WTC11 (cell line): ENCODE measurements around the gene NXN. TPM values are rescaled to one million over a fixed set of nuclear protein-coding genes. Genes with fewer than 3 reads are reported as not detected.
"Not testable (repeated sequence)": the region's sequence is repeated elsewhere in the genome, so short reads cannot be mapped to it uniquely, and the experiment has no call there.

Source experiments
- ATAC-seq: fragments of 200-7000 bp; cut with Tn5 transposase; 2 replicates; pipeline ENCODE4 v1.10.0; 2021; ENCODE audit warnings: mild to moderate bottlenecking, moderate library complexity
- CTCF ChIA-PET: fragments of 300-600 bp; sonication (Branson Sonifier 250); formaldehyde crosslinking; loops from one replicate; lab custom pipeline; 2021; ENCODE audit warnings: antibody characterized with exemption; lab: Charles Lee
- POLR2A ChIA-PET: fragments of 350-600 bp; sonication (Branson Sonifier 250); formaldehyde crosslinking; loops from one replicate; lab custom pipeline; 2021; ENCODE audit warnings: antibody characterized with exemption; lab: Charles Lee
- DNase-seq: peaks from one replicate; pipeline ENCODE4 v3.0.0; 2021; ENCODE audit warnings: low spot score
- H3K27ac Mint-ChIP-seq: 2 replicates; pipeline ENCODE4 v1.8.0; 2021; ENCODE audit warnings: mixed read lengths
- H3K27me3 Mint-ChIP-seq: 2 replicates; pipeline ENCODE4 v1.8.0; 2021; ENCODE audit warnings: low read depth, mild to moderate bottlenecking, moderate library complexity, mixed read lengths
- H3K36me3 Mint-ChIP-seq: 2 replicates; pipeline ENCODE4 v1.8.0; 2021; ENCODE audit warnings: mixed read lengths
- H3K4me1 Mint-ChIP-seq: 2 replicates; pipeline ENCODE4 v1.8.0; 2022; ENCODE audit warnings: mixed read lengths
- H3K4me3 Mint-ChIP-seq: 2 replicates; pipeline ENCODE4 v1.8.0; 2021; ENCODE audit warnings: mild to moderate bottlenecking, moderate library complexity, mixed read lengths
- H3K9me3 Mint-ChIP-seq: 2 replicates; pipeline ENCODE4 v1.8.0; 2021; ENCODE audit warnings: mixed read lengths
- AR ChIP-seq: fragments of 250-450 bp; sonication (Bioruptor Pico); IDR thresholded peaks from 2 replicates; pipeline ENCODE4 v1.9.0; 2021; ENCODE audit warnings: mild to moderate bottlenecking
- CTCF ChIP-seq: fragments of 200-600 bp; IDR thresholded peaks from 2 replicates; pipeline ENCODE4 v1.8.0; 2022; ENCODE audit warnings: antibody characterized with exemption
- FOXJ3 ChIP-seq: sonication (generic); formaldehyde crosslinking; IDR thresholded peaks from 2 replicates; pipeline ENCODE4 v1.9.0; 2021; ENCODE audit warnings: missing genetic modification reagents, mild to moderate bottlenecking, borderline replicate concordance
- HMGA2 ChIP-seq: fragments of 250-450 bp; sonication (Bioruptor Pico); IDR thresholded peaks from 2 replicates; pipeline ENCODE4 v1.4.0; 2021; ENCODE audit warnings: mild to moderate bottlenecking, moderate library complexity
- JAZF1 ChIP-seq: fragments of 250-450 bp; sonication (Bioruptor Pico); IDR thresholded peaks from 2 replicates; pipeline ENCODE4 v1.9.0; 2021; ENCODE audit warnings: moderate library complexity, mild to moderate bottlenecking, inconsistent platforms
- NFYB ChIP-seq: sonication (generic); formaldehyde crosslinking; conservative IDR thresholded peaks from 2 replicates; pipeline ENCODE4 v1.8.0; 2022; ENCODE audit warnings: low read depth, missing genetic modification reagents
- PRDM15 ChIP-seq: sonication (generic); formaldehyde crosslinking; IDR thresholded peaks from 2 replicates; pipeline ENCODE4 v1.8.0; 2022; ENCODE audit warnings: missing genetic modification reagents
- SP1 ChIP-seq: sonication (generic); formaldehyde crosslinking; conservative IDR thresholded peaks from 2 replicates; pipeline ENCODE4 v1.8.1; 2022; ENCODE audit warnings: missing genetic modification reagents
- ZBTB43 ChIP-seq: sonication (generic); formaldehyde crosslinking; IDR thresholded peaks from 2 replicates; pipeline ENCODE4 v1.8.1; 2023; ENCODE audit warnings: mild to moderate bottlenecking, missing genetic modification reagents
- ZNF121 ChIP-seq: sonication (generic); formaldehyde crosslinking; IDR thresholded peaks from 2 replicates; pipeline ENCODE4 v1.8.0; 2023; ENCODE audit warnings: missing genetic modification reagents
- ZNF281 ChIP-seq: sonication (generic); formaldehyde crosslinking; IDR thresholded peaks from 2 replicates; pipeline ENCODE4 v1.8.0; 2023; ENCODE audit warnings: mild to moderate bottlenecking, missing genetic modification reagents
- ZNF317 ChIP-seq: sonication (generic); formaldehyde crosslinking; IDR thresholded peaks from 2 replicates; pipeline ENCODE4 v1.8.1; 2023; ENCODE audit warnings: low read depth, mild to moderate bottlenecking, moderate library complexity, missing genetic modification reagents, borderline replicate concordance
- ZNF423 ChIP-seq: fragments of 250-450 bp; sonication (Bioruptor Pico); IDR thresholded peaks from 2 replicates; pipeline ENCODE4 v2.1.2; 2022; ENCODE audit warnings: mild to moderate bottlenecking, moderate library complexity
- ZSCAN18 ChIP-seq: fragments of 250-450 bp; sonication (Bioruptor Pico); IDR thresholded peaks from 2 replicates; pipeline ENCODE4 v2.1.2; 2022; ENCODE audit warnings: mild to moderate bottlenecking, moderate library complexity
- total RNA-seq: library from RNA; stranded (reverse); gene quantifications from 3 replicates; pipeline ENCODE4 v1.2.3, GENCODE V29; 2021

Gene NXN
- total RNA-seq, 1 experiment from 2014 or later, result 96.8 TPM

GRCh38 chr17:759964-760363 lies 219.6 kb downstream of the NXN start:
- peaks cover 8% of the 10 kb centered on the region for H3K4me1 Mint-ChIP-seq
- ChIA-PET POLR2A (no interaction called here), CTCF (no interaction called here)
- H3K4me3 Mint-ChIP-seq, result no peak overlapping the region
- DNase-seq (no peak), ATAC-seq (no peak)
- peaks cover 61% of the 10 kb centered on the region for H3K36me3 Mint-ChIP-seq
- peaks cover 10% of the 10 kb centered on the region for H3K9me3 Mint-ChIP-seq
- TF ChIP-seq ZBTB43 (CRISPR knock-in tag) (no peak), ZSCAN18 (CRISPR knock-in tag) (no peak), SP1 (CRISPR knock-in tag) (no peak), ZNF317 (no peak), ZNF423 (CRISPR knock-in tag) (no peak), FOXJ3 (CRISPR knock-in tag) (no peak), ZNF281 (CRISPR knock-in tag) (no peak), HMGA2 (no peak), ZNF121 (CRISPR knock-in tag) (no peak), JAZF1 (CRISPR knock-in tag) (no peak), NFYB (CRISPR knock-in tag) (no peak), AR (CRISPR knock-in tag) (no peak), CTCF (no peak), PRDM15 (CRISPR knock-in tag) (no peak)
- H3K27ac Mint-ChIP-seq, result no peak overlapping the region
- no peaks in the 10 kb centered on the region for H3K27me3 Mint-ChIP-seq

- ATAC-seq, H3K4me3 Mint-ChIP-seq, DNase-seq, H3K27me3 Mint-ChIP-seq, POLR2A ChIA-PET: not testable (repeated sequence)
- Mint-ChIP-seq H3K36me3 (peaks cover 41% of the 10 kb centered on the region), H3K4me1 (peaks cover 17% of the 10 kb centered on the region), H3K9me3 (peaks cover 11% of the 10 kb centered on the region), H3K27ac (peak overlapping the region; percentile 35)
- CTCF ChIA-PET, result interaction anchor here (1.6 kb wide), 1 partner anchor 224 kb away, joined by 4 read pairs; the partner anchor contains the start of gene NXN
Observed at GRCh38 chr17:756010-756567, 223.5 kb downstream of the NXN start.
